ENCODE results near the gene TREML4. TPM values are rescaled to one million over a fixed set of nuclear protein-coding genes. Genes with fewer than 3 reads are reported as not detected.
A peak's percentile ranks its signal among the peaks of the same experiment; 100 is the strongest.
"Not testable (repeated sequence)": the region's sequence is repeated elsewhere in the genome, so short reads cannot be mapped to it uniquely, and the experiment has no call there.

The TREML4 gene, protein sequence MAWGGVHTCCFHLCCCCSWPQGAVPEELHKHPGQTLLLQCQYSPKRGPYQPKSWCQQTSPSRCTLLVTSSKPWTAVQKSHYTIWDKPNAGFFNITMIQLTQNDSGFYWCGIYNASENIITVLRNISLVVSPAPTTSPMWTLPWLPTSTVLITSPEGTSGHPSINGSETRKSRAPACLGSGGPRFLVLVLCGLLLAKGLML
- under 1 TPM in 1 of 2 donors, not detected in 1; 0.42 TPM for total RNA-seq
- total RNA-seq: 0 reads per million in 2 donors

GRCh38 chr6:41228096-41228495, at the start of gene TREML4:
Gene TREML4 (plus strand): TSS chr6:41228349. CDS start chr6:41228428, 79 bp downstream.
- H3K9me3 ChIP-seq (ENCODE audit: control insufficient read depth, low read length, poor library complexity, severe bottlenecking): no peaks in the 10 kb centered on the region
- no peak within 1 kb of the TSS for H3K4me3 Mint-ChIP-seq
- no peak for ATAC-seq
- H3K4me1 Mint-ChIP-seq: peaks cover 11% of the 10 kb centered on the region
- no peak within 1 kb of the TSS for H3K27ac Mint-ChIP-seq
- peaks cover 8% of the 10 kb centered on the region for H3K36me3 Mint-ChIP-seq (ENCODE audit: low read depth)
- DNase-seq: no peak
- H3K27me3 Mint-ChIP-seq: peaks cover 35% of the 10 kb centered on the region

DNA sequence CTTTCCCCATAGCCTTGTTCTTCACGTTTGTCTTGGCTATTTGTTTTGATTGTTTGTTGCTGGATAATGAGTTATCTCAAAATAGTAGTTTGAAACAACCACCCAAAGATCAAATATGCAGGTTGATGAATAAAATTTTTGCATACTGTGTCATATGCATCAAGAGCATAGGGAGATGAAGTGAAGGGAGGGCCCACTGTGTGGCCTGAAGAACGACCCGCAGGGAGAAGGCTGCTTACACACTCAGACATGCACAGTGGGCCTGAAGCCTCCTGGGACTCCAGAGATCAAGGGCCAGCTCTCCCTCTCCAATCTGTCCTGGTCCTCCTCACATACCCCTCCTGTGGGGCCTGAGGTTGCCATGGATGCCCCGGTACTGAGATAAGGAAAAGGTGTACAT, 49.0 kb upstream of the TREML4 start:
- Mint-ChIP-seq H3K4me1 (peaks cover 14% of the 10 kb centered on the region), H3K27ac (no peak overlapping the region), H3K4me3 (no peak overlapping the region), H3K27me3 (peaks cover 37% of the 10 kb centered on the region), H3K36me3 (ENCODE audit: low read depth) (peaks cover 11% of the 10 kb centered on the region)
- no peak for DNase-seq
- H3K9me3 ChIP-seq (ENCODE audit: control insufficient read depth, low read length, poor library complexity, severe bottlenecking): no peaks in the 10 kb centered on the region
- ATAC-seq: no peak

DNA sequence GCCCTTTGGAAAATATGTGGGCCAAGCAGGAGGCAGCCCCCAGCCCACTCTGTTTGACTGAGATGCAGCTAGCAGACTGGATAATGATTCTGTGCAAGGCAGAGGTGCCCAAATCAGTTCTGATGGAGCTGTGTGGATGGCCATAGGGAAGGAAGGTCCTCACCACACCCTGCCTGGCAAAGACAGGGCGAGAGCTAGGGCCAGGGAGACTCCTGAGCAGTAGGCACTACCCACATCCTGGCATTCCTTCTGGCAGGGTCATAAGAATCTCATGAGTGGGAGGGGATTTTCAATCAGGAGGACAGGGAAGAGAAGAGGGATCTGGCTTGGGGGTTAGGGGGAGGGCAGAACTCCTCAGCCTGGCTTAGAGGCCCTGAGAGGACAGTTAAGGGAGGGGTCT, 46.6 kb upstream of the TREML4 start:
- H3K27me3 Mint-ChIP-seq: peaks cover 29% of the 10 kb centered on the region
- DNase-seq (no peak), ATAC-seq (no peak)
- H3K4me3 Mint-ChIP-seq: no peak overlapping the region
- peaks cover 6% of the 10 kb centered on the region for H3K36me3 Mint-ChIP-seq (ENCODE audit: low read depth)
- no peak overlapping the region for H3K27ac Mint-ChIP-seq
- no peaks in the 10 kb centered on the region for H3K9me3 ChIP-seq (ENCODE audit: control insufficient read depth, low read length, poor library complexity, severe bottlenecking)
- H3K4me1 Mint-ChIP-seq: peaks cover 24% of the 10 kb centered on the region

DNA sequence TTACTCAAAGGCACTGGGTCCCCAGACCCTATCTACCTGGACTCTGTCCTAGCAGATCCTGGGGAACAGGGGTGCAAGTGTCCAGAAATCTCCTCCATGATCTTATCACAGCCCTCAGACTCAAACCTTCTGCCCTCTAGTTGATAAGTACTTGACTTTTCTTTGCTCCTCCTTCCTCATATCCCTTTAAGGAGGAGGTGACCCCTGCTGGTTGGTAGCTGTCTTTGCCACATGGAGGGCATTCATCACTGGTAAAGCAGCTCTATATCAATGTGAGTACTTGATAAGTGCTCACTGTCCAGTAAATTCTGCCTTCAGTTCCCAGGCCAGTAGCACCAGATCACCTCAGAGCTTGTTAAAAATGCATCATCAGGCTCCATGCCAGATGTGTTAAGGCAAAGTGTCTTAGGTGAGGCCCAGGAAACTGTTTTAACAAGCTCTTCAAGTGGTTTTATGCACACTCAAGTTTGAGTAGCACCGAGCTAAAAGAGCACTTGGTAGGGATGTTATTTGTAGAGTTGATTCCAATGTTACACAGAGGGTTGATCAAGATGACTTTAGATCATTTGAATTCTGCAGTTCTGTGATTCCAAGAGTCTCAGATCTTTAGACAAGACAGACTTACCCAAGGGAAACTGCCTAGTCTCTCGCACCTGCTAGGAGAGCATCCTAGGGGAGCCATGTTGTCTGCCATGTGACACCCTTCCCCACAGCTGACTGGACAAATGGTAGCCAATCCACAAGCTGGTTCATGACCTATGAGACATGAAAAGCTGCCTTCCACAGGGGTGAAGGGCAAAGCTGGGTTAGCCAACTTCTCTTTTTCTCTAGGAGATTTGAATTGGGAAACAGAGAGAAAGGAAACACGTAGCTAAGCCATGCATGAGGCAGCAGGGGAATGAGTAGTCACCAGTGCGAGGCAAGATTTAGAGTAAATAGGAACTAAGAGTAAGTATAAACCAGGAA, 45.8 kb upstream of the TREML4 start:
- ATAC-seq (peak; percentile 97), DNase-seq (peak in 1 of 3 donors; percentile 24)
- Mint-ChIP-seq H3K27me3 (peaks cover 23% of the 10 kb centered on the region), H3K36me3 (ENCODE audit: low read depth) (peaks cover 3% of the 10 kb centered on the region), H3K27ac (peak overlapping the region; percentile 60), H3K4me1 (peaks cover 25% of the 10 kb centered on the region), H3K4me3 (no peak overlapping the region)
- H3K9me3 ChIP-seq (ENCODE audit: control insufficient read depth, low read length, poor library complexity, severe bottlenecking): no peaks in the 10 kb centered on the region

DNA sequence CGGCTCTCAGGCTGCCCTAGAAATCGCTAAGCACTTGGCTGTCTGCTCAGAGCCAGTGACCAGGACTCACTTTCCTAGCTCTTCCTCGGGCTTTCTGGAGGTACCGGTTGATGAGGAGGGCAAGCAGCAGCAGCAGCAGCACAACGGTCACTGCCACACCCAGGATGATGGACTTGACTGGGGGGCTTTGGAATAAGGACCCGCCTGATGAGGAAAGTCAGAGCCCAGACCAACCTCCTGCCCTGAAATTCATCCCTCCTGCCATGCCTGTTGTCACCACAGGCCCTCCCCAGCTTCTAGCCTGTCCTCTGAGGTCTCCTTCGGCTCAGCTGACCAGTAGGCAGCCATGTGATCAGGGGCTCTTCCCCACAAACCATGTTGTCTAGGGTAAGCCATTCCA, 43.4 kb upstream of the TREML4 start:
- peak overlapping the region; percentile 51 for H3K27ac Mint-ChIP-seq
- peaks cover 2% of the 10 kb centered on the region for H3K9me3 ChIP-seq (ENCODE audit: control insufficient read depth, low read length, poor library complexity, severe bottlenecking)
- peaks cover 5% of the 10 kb centered on the region for H3K27me3 Mint-ChIP-seq
- DNase-seq (no peak), ATAC-seq (no peak)
- H3K36me3 Mint-ChIP-seq (ENCODE audit: low read depth): no peaks in the 10 kb centered on the region
- peaks cover 34% of the 10 kb centered on the region for H3K4me1 Mint-ChIP-seq
- no peak overlapping the region for H3K4me3 Mint-ChIP-seq

GRCh38 chr6:41186031-41186562, 42.1 kb upstream of the TREML4 start:
- no peaks in the 10 kb centered on the region for H3K27me3 Mint-ChIP-seq
- H3K4me1 Mint-ChIP-seq: peaks cover 34% of the 10 kb centered on the region
- no peak overlapping the region for H3K4me3 Mint-ChIP-seq
- peaks cover 3% of the 10 kb centered on the region for H3K9me3 ChIP-seq (ENCODE audit: control insufficient read depth, low read length, poor library complexity, severe bottlenecking)
- no peaks in the 10 kb centered on the region for H3K36me3 Mint-ChIP-seq (ENCODE audit: low read depth)
- DNase-seq (no peak), ATAC-seq (no peak)
- no peak overlapping the region for H3K27ac Mint-ChIP-seq

- Mint-ChIP-seq H3K27me3 (no peaks in the 10 kb centered on the region), H3K36me3 (ENCODE audit: low read depth) (no peaks in the 10 kb centered on the region), H3K27ac (no peak overlapping the region), H3K4me1 (peaks cover 38% of the 10 kb centered on the region), H3K4me3 (no peak overlapping the region)
- no peak for DNase-seq
- peaks cover 3% of the 10 kb centered on the region for H3K9me3 ChIP-seq (ENCODE audit: control insufficient read depth, low read length, poor library complexity, severe bottlenecking)
- ATAC-seq: no peak
These were observed 39.9 kb upstream of the TREML4 start for GRCh38 chr6:41187924-41188886.

DNA sequence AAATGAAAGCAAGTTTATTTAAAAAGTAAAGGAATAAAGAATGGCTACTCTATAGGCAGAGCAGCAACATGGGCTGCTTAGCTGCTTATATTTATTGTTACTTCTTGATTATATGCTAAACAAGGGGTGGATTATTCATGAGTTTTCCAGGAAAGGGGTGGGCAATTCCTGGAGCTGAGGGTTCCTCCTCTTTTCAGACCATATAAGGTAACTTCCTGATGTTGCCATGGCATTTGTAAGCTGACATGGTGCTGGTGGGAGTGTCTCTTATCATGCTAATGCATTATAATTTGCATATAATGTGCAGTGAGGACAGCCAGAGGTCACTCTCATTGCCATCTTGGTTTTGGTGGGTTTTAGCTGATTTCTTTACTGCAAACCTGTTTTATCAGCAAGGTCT, 39.1 kb upstream of the TREML4 start:
- not testable (repeated sequence) for H3K27ac Mint-ChIP-seq; H3K4me3 Mint-ChIP-seq; DNase-seq; H3K36me3 Mint-ChIP-seq (ENCODE audit: low read depth); ATAC-seq; H3K9me3 ChIP-seq (ENCODE audit: control insufficient read depth, low read length, poor library complexity, severe bottlenecking); H3K27me3 Mint-ChIP-seq
- peaks cover 42% of the 10 kb centered on the region for H3K4me1 Mint-ChIP-seq

- Mint-ChIP-seq H3K27ac (no peak overlapping the region), H3K4me3 (no peak overlapping the region), H3K4me1 (peaks cover 50% of the 10 kb centered on the region), H3K27me3 (no peaks in the 10 kb centered on the region), H3K36me3 (ENCODE audit: low read depth) (peaks cover 2% of the 10 kb centered on the region)
- no peak for ATAC-seq
- DNase-seq: no peak
- H3K9me3 ChIP-seq (ENCODE audit: control insufficient read depth, low read length, poor library complexity, severe bottlenecking): peaks cover 3% of the 10 kb centered on the region
These were observed 38.2 kb upstream of the TREML4 start for GRCh38 chr6:41189967-41190366.

GRCh38 chr6:41190791-41191190, 37.4 kb upstream of the TREML4 start:
- Mint-ChIP-seq H3K27ac (no peak overlapping the region), H3K27me3 (no peaks in the 10 kb centered on the region), H3K4me3 (no peak overlapping the region), H3K36me3 (ENCODE audit: low read depth) (peaks cover 2% of the 10 kb centered on the region), H3K4me1 (peaks cover 45% of the 10 kb centered on the region)
- ATAC-seq (no peak), DNase-seq (no peak)
- peaks cover 3% of the 10 kb centered on the region for H3K9me3 ChIP-seq (ENCODE audit: control insufficient read depth, low read length, poor library complexity, severe bottlenecking)

- DNase-seq (peak in 1 of 3 donors; percentile 41), ATAC-seq (peak; percentile 75)
- H3K9me3 ChIP-seq (ENCODE audit: control insufficient read depth, low read length, poor library complexity, severe bottlenecking): peaks cover 3% of the 10 kb centered on the region
- Mint-ChIP-seq H3K36me3 (ENCODE audit: low read depth) (peaks cover 2% of the 10 kb centered on the region), H3K27ac (no peak overlapping the region), H3K4me3 (no peak overlapping the region), H3K27me3 (no peaks in the 10 kb centered on the region), H3K4me1 (peaks cover 43% of the 10 kb centered on the region)
These were observed 36.6 kb upstream of the TREML4 start for GRCh38 chr6:41191569-41191968.

DNA sequence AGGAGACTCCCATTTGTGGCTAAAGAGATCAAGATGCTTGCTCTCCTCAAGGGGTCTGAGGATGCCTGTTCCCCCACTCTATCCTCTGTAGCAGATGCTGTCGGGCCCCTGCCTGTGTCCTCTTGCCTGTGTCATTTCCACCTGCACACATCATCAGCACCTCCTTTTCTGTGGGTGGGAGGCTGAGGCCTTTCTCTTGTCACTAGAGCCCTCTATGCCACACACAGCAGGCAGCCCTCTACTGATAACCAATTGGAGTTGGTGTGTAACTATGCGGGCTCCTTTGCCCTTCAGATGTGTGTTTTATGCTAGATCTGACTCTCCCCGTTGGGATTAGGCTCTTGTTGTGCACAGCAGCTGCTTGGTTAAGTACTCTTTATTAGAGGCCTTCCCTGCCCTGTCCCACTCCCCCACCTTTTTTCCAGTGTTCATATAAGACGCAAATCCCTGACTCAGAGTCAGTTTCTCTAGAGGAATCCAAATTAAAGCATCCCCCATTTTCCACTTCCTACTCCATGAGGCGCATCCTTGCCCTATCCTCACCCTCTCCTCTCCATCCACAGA, 34.9 kb upstream of the TREML4 start:
- ATAC-seq (no peak), DNase-seq (no peak)
- Mint-ChIP-seq H3K4me3 (no peak overlapping the region), H3K27me3 (no peaks in the 10 kb centered on the region), H3K36me3 (ENCODE audit: low read depth) (peaks cover 5% of the 10 kb centered on the region), H3K27ac (peak overlapping the region; percentile 85), H3K4me1 (peaks cover 44% of the 10 kb centered on the region)
- peaks cover 3% of the 10 kb centered on the region for H3K9me3 ChIP-seq (ENCODE audit: control insufficient read depth, low read length, poor library complexity, severe bottlenecking)

Measured in T-helper 17 cell (primary cell).